Central memory CD8-positive, alpha-beta T cell (primary cell): ENCODE measurements around the gene MID1.

Experiments used
- ATAC-seq: fragments of 150-1000 bp; cut with Tn5 transposase; replicated peaks from 2 replicates; pipeline ENCODE4 v1.10.0; 2022; ENCODE audit warnings: mild to moderate bottlenecking, moderate FRiP score, moderate number of reproducible peaks; ENCODE audit not compliant: poor library complexity, severe bottlenecking; ENCODE audit errors: extremely low read depth
- DNase-seq, 2 donors: peaks; one replicate each; pipeline ENCODE4 v3.0.0; 2021; ENCODE audit warnings: low spot score in 2 of 2
- H3K27ac Mint-ChIP-seq: one replicate; pipeline ENCODE4 v1.8.0; 2022; ENCODE audit warnings: low read depth, mild to moderate bottlenecking, moderate library complexity, mixed read lengths
- H3K27me3 Mint-ChIP-seq: one replicate; pipeline ENCODE4 v1.8.0; 2022; ENCODE audit warnings: mixed read lengths
- H3K36me3 Mint-ChIP-seq: one replicate; pipeline ENCODE4 v1.8.0; 2022; ENCODE audit warnings: mild to moderate bottlenecking, moderate library complexity, mixed read lengths; ENCODE audit not compliant: insufficient read depth
- H3K4me1 Mint-ChIP-seq: one replicate; pipeline ENCODE4 v1.8.0; 2022; ENCODE audit warnings: mixed read lengths
- H3K4me3 Mint-ChIP-seq: one replicate; pipeline ENCODE4 v1.8.0; 2022; ENCODE audit warnings: mild to moderate bottlenecking, moderate library complexity, mixed read lengths
- H3K9me3 Mint-ChIP-seq: one replicate; pipeline ENCODE4 v1.8.0; 2022; ENCODE audit warnings: mixed read lengths

Gene MID1

GRCh38 chrX:10582215-10582733 is 38.1 kb downstream of the MID1 start:
- peaks cover 5% of the 10 kb centered on the region for H3K9me3 Mint-ChIP-seq
- no peak for ATAC-seq
- no peak overlapping the region for H3K4me3 Mint-ChIP-seq
- H3K4me1 Mint-ChIP-seq, result no peaks in the 10 kb centered on the region
- H3K27me3 Mint-ChIP-seq, result no peaks in the 10 kb centered on the region
- DNase-seq, result no peak
- no peaks in the 10 kb centered on the region for H3K36me3 Mint-ChIP-seq
- no peak overlapping the region for H3K27ac Mint-ChIP-seq

GRCh38 chrX:10579112-10580011 is 41.0 kb downstream of the MID1 start:
- DNase-seq (no peak), ATAC-seq (no peak)
- Mint-ChIP-seq H3K9me3 (peaks cover 3% of the 10 kb centered on the region), H3K4me3 (no peak overlapping the region), H3K27me3 (no peaks in the 10 kb centered on the region), H3K4me1 (no peaks in the 10 kb centered on the region), H3K36me3 (no peaks in the 10 kb centered on the region), H3K27ac (no peak overlapping the region)

- no peak for DNase-seq
- H3K27ac Mint-ChIP-seq, result no peak overlapping the region
Observed at GRCh38 chrX:10578527-10578926, 41.9 kb downstream of the MID1 start.

GRCh38 chrX:10577853-10578252 is 42.5 kb downstream of the MID1 start:
- ATAC-seq, result no peak
- H3K4me3 Mint-ChIP-seq, result no peak overlapping the region

More at GRCh38 chrX:10578527-10578926, 41.9 kb downstream of the MID1 start:
- Mint-ChIP-seq H3K36me3 (no peaks in the 10 kb centered on the region), H3K27me3 (no peaks in the 10 kb centered on the region), H3K4me1 (no peaks in the 10 kb centered on the region), H3K4me3 (no peak overlapping the region), H3K9me3 (no peaks in the 10 kb centered on the region)
- ATAC-seq, result no peak

GRCh38 chrX:10576777-10577447 is 43.5 kb downstream of the MID1 start:
- ATAC-seq (no peak), DNase-seq (no peak)
- Mint-ChIP-seq H3K27me3 (no peaks in the 10 kb centered on the region), H3K27ac (no peak overlapping the region), H3K9me3 (no peaks in the 10 kb centered on the region), H3K4me1 (no peaks in the 10 kb centered on the region), H3K36me3 (no peaks in the 10 kb centered on the region), H3K4me3 (no peak overlapping the region)

More at GRCh38 chrX:10577853-10578252, 42.5 kb downstream of the MID1 start:
- H3K9me3 Mint-ChIP-seq, result no peaks in the 10 kb centered on the region
- DNase-seq, result no peak
- H3K36me3 Mint-ChIP-seq, result no peaks in the 10 kb centered on the region
- no peaks in the 10 kb centered on the region for H3K4me1 Mint-ChIP-seq
- no peak overlapping the region for H3K27ac Mint-ChIP-seq
- no peaks in the 10 kb centered on the region for H3K27me3 Mint-ChIP-seq

- Mint-ChIP-seq H3K36me3 (no peaks in the 10 kb centered on the region), H3K27me3 (no peaks in the 10 kb centered on the region), H3K4me1 (no peaks in the 10 kb centered on the region), H3K9me3 (no peaks in the 10 kb centered on the region), H3K4me3 (no peak overlapping the region), H3K27ac (no peak overlapping the region)
- DNase-seq, result no peak
- no peak for ATAC-seq
Observed at GRCh38 chrX:10576186-10576585, 44.2 kb downstream of the MID1 start.

GRCh38 chrX:10574663-10575062 is 45.7 kb downstream of the MID1 start:
- no peak overlapping the region for H3K27ac Mint-ChIP-seq
- no peaks in the 10 kb centered on the region for H3K9me3 Mint-ChIP-seq
- no peaks in the 10 kb centered on the region for H3K27me3 Mint-ChIP-seq
- DNase-seq (no peak), ATAC-seq (no peak)
- H3K36me3 Mint-ChIP-seq, result no peaks in the 10 kb centered on the region
- H3K4me1 Mint-ChIP-seq, result no peaks in the 10 kb centered on the region
- H3K4me3 Mint-ChIP-seq, result no peak overlapping the region

GRCh38 chrX:10571260-10571659 is 49.1 kb downstream of the MID1 start:
- Mint-ChIP-seq H3K27ac (no peak overlapping the region), H3K36me3 (no peaks in the 10 kb centered on the region), H3K9me3 (no peaks in the 10 kb centered on the region), H3K4me1 (no peaks in the 10 kb centered on the region), H3K27me3 (no peaks in the 10 kb centered on the region), H3K4me3 (no peak overlapping the region)
- no peak for ATAC-seq
- DNase-seq, result no peak

GRCh38 chrX:10570601-10571000 is 49.8 kb downstream of the MID1 start:
- Mint-ChIP-seq H3K4me3 (no peak overlapping the region), H3K4me1 (no peaks in the 10 kb centered on the region), H3K27ac (no peak overlapping the region), H3K27me3 (no peaks in the 10 kb centered on the region), H3K36me3 (no peaks in the 10 kb centered on the region), H3K9me3 (no peaks in the 10 kb centered on the region)
- DNase-seq (no peak), ATAC-seq (no peak)

- H3K4me1 Mint-ChIP-seq, result no peaks in the 10 kb centered on the region
- H3K27ac Mint-ChIP-seq, result no peak overlapping the region
- H3K36me3 Mint-ChIP-seq, result no peaks in the 10 kb centered on the region
- no peak for ATAC-seq
- no peaks in the 10 kb centered on the region for H3K9me3 Mint-ChIP-seq
- no peak for DNase-seq
- H3K4me3 Mint-ChIP-seq, result no peak overlapping the region
- H3K27me3 Mint-ChIP-seq, result no peaks in the 10 kb centered on the region
Observed at GRCh38 chrX:10569946-10570345, 50.4 kb downstream of the MID1 start.

GRCh38 chrX:10568428-10568827 is 52.0 kb downstream of the MID1 start:
- no peak overlapping the region for H3K4me3 Mint-ChIP-seq
- ATAC-seq (no peak), DNase-seq (no peak)
- H3K4me1 Mint-ChIP-seq, result no peaks in the 10 kb centered on the region
- H3K27me3 Mint-ChIP-seq, result no peaks in the 10 kb centered on the region
- no peaks in the 10 kb centered on the region for H3K9me3 Mint-ChIP-seq
- no peaks in the 10 kb centered on the region for H3K36me3 Mint-ChIP-seq
- H3K27ac Mint-ChIP-seq, result no peak overlapping the region

GRCh38 chrX:10567136-10567535 is 53.2 kb downstream of the MID1 start:
- H3K27ac Mint-ChIP-seq, result no peak overlapping the region
- no peaks in the 10 kb centered on the region for H3K36me3 Mint-ChIP-seq
- no peak overlapping the region for H3K4me3 Mint-ChIP-seq

GRCh38 chrX:10566716-10567097 is 53.7 kb downstream of the MID1 start:
- H3K27ac Mint-ChIP-seq, result no peak overlapping the region
- H3K9me3 Mint-ChIP-seq, result no peaks in the 10 kb centered on the region
- no peaks in the 10 kb centered on the region for H3K4me1 Mint-ChIP-seq
- DNase-seq, result no peak
- no peak overlapping the region for H3K4me3 Mint-ChIP-seq
- no peaks in the 10 kb centered on the region for H3K27me3 Mint-ChIP-seq
- H3K36me3 Mint-ChIP-seq, result no peaks in the 10 kb centered on the region
- no peak for ATAC-seq

More at GRCh38 chrX:10567136-10567535, 53.2 kb downstream of the MID1 start:
- Mint-ChIP-seq H3K9me3 (no peaks in the 10 kb centered on the region), H3K27me3 (no peaks in the 10 kb centered on the region), H3K4me1 (no peaks in the 10 kb centered on the region)
- DNase-seq (no peak), ATAC-seq (no peak)
